OCI-LY1 (cell line): Measurements from ENCODE around the gene TMEM121.
"Not testable (repeated sequence)": the region's sequence is repeated elsewhere in the genome, so short reads cannot be mapped to it uniquely, and the experiment has no call there.

Experiments used
- H2AFZ ChIP-seq: fragments of 200-600 bp; sonication (generic), shearing (Covaris generic); 2 replicates; pipeline ENCODE4 v1.6.0; 2014; ENCODE audit warnings: antibody characterized with exemption, mild to moderate bottlenecking, low read length
- H3F3A ChIP-seq: fragments of 200-600 bp; sonication (generic), shearing (Covaris generic); 2 replicates; pipeline ENCODE4 v1.6.0; 2014; ENCODE audit warnings: mild to moderate bottlenecking, antibody characterized with exemption, low read length, moderate library complexity; ENCODE audit not compliant: insufficient read depth
- H3K27ac ChIP-seq: fragments of 200-600 bp; sonication (generic); 2 replicates; pipeline ENCODE4 v1.5.1; 2014; ENCODE audit warnings: low read length, mixed run types, mild to moderate bottlenecking, low read depth; ENCODE audit not compliant: poor library complexity, severe bottlenecking
- H3K27me3 ChIP-seq: fragments of 200-600 bp; sonication (generic); 2 replicates; pipeline ENCODE4 v1.6.0; 2014; ENCODE audit warnings: antibody characterized with exemption, mild to moderate bottlenecking, low read length, moderate library complexity; ENCODE audit not compliant: insufficient read depth
- H3K36me3 ChIP-seq: fragments of 200-600 bp; sonication (generic); 2 replicates; pipeline ENCODE4 v1.6.1; 2014; ENCODE audit warnings: mild to moderate bottlenecking, antibody characterized with exemption, low read length, moderate library complexity, mixed read lengths; ENCODE audit not compliant: insufficient read depth
- H3K4me1 ChIP-seq: fragments of 200-600 bp; sonication (generic); 2 replicates; pipeline ENCODE4 v1.5.1; 2014; ENCODE audit warnings: mild to moderate bottlenecking, low read length, moderate library complexity; ENCODE audit not compliant: insufficient read depth, severe bottlenecking
- H3K4me2 ChIP-seq: fragments of 200-600 bp; sonication (generic), shearing (Covaris generic); 2 replicates; pipeline ENCODE4 v1.6.1; 2014; ENCODE audit warnings: low read length
- H3K4me3 ChIP-seq: fragments of 200-600 bp; sonication (generic); 2 replicates; pipeline ENCODE4 v1.5.1; 2014; ENCODE audit warnings: low read length, low read depth, mild to moderate bottlenecking, mixed read lengths; ENCODE audit not compliant: poor library complexity, severe bottlenecking
- H3K79me2 ChIP-seq: fragments of 200-600 bp; shearing (Covaris generic); 2 replicates; pipeline ENCODE4 v1.6.1; 2016; ENCODE audit warnings: mixed run types, low read length, mixed read lengths; ENCODE audit not compliant: insufficient read depth
- H3K9ac ChIP-seq: fragments of 200-600 bp; sonication (generic), shearing (Covaris generic); 2 replicates; pipeline ENCODE4 v1.6.1; 2014; ENCODE audit warnings: mild to moderate bottlenecking, low read length, mixed read lengths
- H3K9me2 ChIP-seq: fragments of 200-600 bp; sonication (generic), shearing (Covaris generic); 2 replicates; pipeline ENCODE4 v1.6.1; 2014; ENCODE audit warnings: low read depth, mild to moderate bottlenecking, low read length, mixed read lengths
- H3K9me3 ChIP-seq: fragments of 200-600 bp; shearing (Covaris generic); 2 replicates; pipeline ENCODE4 v1.6.1; 2014; ENCODE audit warnings: low read length, mixed read lengths
- H4K20me1 ChIP-seq: fragments of 200-600 bp; sonication (generic), shearing (Covaris generic); 2 replicates; pipeline ENCODE4 v1.6.0; 2016; ENCODE audit warnings: mild to moderate bottlenecking, low read length; ENCODE audit not compliant: insufficient read depth
- EZH2 ChIP-seq: fragments of 200-600 bp; sonication (generic), shearing (Covaris generic); IDR thresholded peaks from 2 replicates; pipeline ENCODE4 v1.8.0; 2017; ENCODE audit warnings: borderline replicate concordance, mixed run types, mild to moderate bottlenecking, antibody characterized with exemption, low read length, moderate library complexity, mixed read lengths
- TF ChIP-seq, protein P1 (sequence below): fragments of 200-600 bp; sonication (generic), shearing (Covaris generic); IDR thresholded peaks from 2 replicates; pipeline ENCODE4 v1.5.1; 2017; ENCODE audit warnings: mild to moderate bottlenecking, antibody characterized with exemption, low read length, moderate library complexity, mixed read lengths

The TMEM121 gene

DNA sequence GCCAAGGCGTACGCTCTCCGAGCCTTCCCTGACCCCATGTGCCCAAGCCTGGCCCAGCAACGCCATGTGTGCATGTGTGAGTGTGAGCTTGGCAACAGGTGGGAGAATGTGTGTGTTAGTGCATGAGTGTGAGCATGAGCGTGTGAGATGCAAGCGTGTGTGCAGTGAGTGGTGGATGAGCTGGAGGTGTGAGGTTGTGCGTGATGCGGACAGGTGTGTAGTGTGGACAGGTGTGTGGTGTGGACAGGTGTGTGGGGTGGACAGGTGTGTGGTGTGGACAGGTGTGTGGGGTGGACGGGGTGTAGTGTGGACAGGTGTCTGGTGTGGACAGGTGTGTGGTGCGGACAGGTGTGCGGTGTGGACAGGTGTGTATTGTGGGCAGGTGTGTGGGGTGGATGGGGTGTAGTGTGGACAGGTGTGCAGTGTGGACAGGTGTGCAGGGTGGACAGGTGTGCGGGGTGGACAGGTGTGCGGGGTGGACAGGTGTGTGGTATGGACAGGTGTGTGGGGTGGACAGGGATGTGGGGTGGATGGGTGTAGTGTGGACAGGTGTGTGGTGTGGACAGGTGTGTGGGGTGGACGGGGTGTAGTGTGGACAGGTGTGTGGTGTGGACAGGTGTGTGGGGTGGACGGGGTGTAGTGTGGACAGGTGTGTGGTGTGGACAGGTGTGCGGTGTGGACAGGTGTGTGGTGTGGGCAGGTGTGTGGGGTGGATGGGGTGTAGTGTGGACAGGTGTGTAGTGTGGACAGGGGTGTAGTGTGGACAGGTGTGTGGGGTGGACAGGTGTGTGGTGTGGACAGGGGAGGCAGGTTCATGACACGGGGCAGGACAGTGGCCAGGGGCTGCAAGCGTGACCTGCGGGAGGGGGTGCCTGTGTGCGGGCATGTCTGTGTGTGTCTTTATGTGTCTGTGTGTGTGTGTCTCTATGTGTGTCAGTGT, 41.1 kb downstream of the TMEM121 start:
- H3K27me3 ChIP-seq, H3K4me3 ChIP-seq, H4K20me1 ChIP-seq, H3K9me3 ChIP-seq, H3K36me3 ChIP-seq, H3K79me2 ChIP-seq, H2AFZ ChIP-seq, H3K9me2 ChIP-seq, H3F3A ChIP-seq: not testable (repeated sequence)
- Histone ChIP-seq H3K27ac (peak overlapping the region; percentile 97), H3K9ac (peak overlapping the region; percentile 72), H3K4me1 (peaks cover 95% of the 10 kb centered on the region), H3K4me2 (peak overlapping the region; percentile 25; the same call in 1 of the 2 replicates)

- peak overlapping the region; percentile 1; the same call in 1 of the 2 replicates for H3K4me2 ChIP-seq
Observed at GRCh38 chr14:105568140-105568843, 41.9 kb downstream of the TMEM121 start.

GRCh38 chr14:105568859-105569766, 42.7 kb downstream of the TMEM121 start:
- Histone ChIP-seq H3F3A (no peaks in the 10 kb centered on the region), H2AFZ (no peak overlapping the region), H3K79me2 (no peaks in the 10 kb centered on the region), H4K20me1 (no peaks in the 10 kb centered on the region), H3K36me3 (no peaks in the 10 kb centered on the region), H3K9me2 (no peaks in the 10 kb centered on the region), H3K4me2 (peak overlapping the region; percentile 10; the same call in 1 of the 2 replicates), H3K4me1 (peaks cover 93% of the 10 kb centered on the region), H3K9me3 (no peaks in the 10 kb centered on the region), H3K4me3 (no peak overlapping the region), H3K27ac (peak overlapping the region; percentile 97), H3K9ac (peak overlapping the region; percentile 72), H3K27me3 (no peaks in the 10 kb centered on the region)
- TF ChIP-seq, protein P1, sequence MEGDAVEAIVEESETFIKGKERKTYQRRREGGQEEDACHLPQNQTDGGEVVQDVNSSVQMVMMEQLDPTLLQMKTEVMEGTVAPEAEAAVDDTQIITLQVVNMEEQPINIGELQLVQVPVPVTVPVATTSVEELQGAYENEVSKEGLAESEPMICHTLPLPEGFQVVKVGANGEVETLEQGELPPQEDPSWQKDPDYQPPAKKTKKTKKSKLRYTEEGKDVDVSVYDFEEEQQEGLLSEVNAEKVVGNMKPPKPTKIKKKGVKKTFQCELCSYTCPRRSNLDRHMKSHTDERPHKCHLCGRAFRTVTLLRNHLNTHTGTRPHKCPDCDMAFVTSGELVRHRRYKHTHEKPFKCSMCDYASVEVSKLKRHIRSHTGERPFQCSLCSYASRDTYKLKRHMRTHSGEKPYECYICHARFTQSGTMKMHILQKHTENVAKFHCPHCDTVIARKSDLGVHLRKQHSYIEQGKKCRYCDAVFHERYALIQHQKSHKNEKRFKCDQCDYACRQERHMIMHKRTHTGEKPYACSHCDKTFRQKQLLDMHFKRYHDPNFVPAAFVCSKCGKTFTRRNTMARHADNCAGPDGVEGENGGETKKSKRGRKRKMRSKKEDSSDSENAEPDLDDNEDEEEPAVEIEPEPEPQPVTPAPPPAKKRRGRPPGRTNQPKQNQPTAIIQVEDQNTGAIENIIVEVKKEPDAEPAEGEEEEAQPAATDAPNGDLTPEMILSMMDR = no peak
- no peak for TF ChIP-seq EZH2

More at GRCh38 chr14:105568140-105568843, 41.9 kb downstream of the TMEM121 start:
- Histone ChIP-seq H3K4me1 (peaks cover 93% of the 10 kb centered on the region), H3K9ac (peak overlapping the region; percentile 72), H3K27ac (peak overlapping the region; percentile 97)
- H3K36me3 ChIP-seq, H3K9me2 ChIP-seq, H3K9me3 ChIP-seq, H3F3A ChIP-seq, H2AFZ ChIP-seq, H4K20me1 ChIP-seq, H3K4me3 ChIP-seq, H3K27me3 ChIP-seq, H3K79me2 ChIP-seq: not testable (repeated sequence)
